Ectodermal cell (in vitro differentiated cells): ENCODE data around the gene CYP8B1.
"Not testable (repeated sequence)": the region's sequence is repeated elsewhere in the genome, so short reads cannot be mapped to it uniquely, and the experiment has no call there.

Experiments
- H3K27ac ChIP-seq: 2 replicates; pipeline ENCODE4 v1.7.0; 2013; ENCODE audit warnings: mild to moderate bottlenecking, low read depth, low read length; ENCODE audit not compliant: insufficient read depth, poor library complexity, severe bottlenecking
- H3K27me3 ChIP-seq: 2 replicates; pipeline ENCODE4 v1.7.0; 2013; ENCODE audit warnings: mild to moderate bottlenecking, low read length; ENCODE audit not compliant: insufficient read depth, control insufficient read depth, poor library complexity, severe bottlenecking
- H3K36me3 ChIP-seq: one replicate; pipeline ENCODE4 v1.7.0; 2013; ENCODE audit warnings: low read length; ENCODE audit not compliant: control insufficient read depth, insufficient read depth
- H3K4me1 ChIP-seq: one replicate; pipeline ENCODE4 v1.7.0; 2013; ENCODE audit warnings: low read length; ENCODE audit not compliant: control insufficient read depth, insufficient read depth
- H3K4me3 ChIP-seq: 2 replicates; pipeline ENCODE4 v1.7.0; 2013; ENCODE audit warnings: low read depth, low read length, control low read depth; ENCODE audit not compliant: insufficient read depth
- H3K9me3 ChIP-seq: 2 replicates; pipeline ENCODE4 v1.7.0; 2013; ENCODE audit warnings: mild to moderate bottlenecking, low read length, moderate library complexity; ENCODE audit not compliant: control insufficient read depth
- WGBS, 2 experiments: methylation state at CpG; one replicate each; pipeline ENCODE4 v1.1.7; 2013; ENCODE audit warnings: missing lambda C conversion rate in 2 of 2; 5-methylcytosine and 5-hydroxymethylcytosine counted together

Gene CYP8B1

DNA sequence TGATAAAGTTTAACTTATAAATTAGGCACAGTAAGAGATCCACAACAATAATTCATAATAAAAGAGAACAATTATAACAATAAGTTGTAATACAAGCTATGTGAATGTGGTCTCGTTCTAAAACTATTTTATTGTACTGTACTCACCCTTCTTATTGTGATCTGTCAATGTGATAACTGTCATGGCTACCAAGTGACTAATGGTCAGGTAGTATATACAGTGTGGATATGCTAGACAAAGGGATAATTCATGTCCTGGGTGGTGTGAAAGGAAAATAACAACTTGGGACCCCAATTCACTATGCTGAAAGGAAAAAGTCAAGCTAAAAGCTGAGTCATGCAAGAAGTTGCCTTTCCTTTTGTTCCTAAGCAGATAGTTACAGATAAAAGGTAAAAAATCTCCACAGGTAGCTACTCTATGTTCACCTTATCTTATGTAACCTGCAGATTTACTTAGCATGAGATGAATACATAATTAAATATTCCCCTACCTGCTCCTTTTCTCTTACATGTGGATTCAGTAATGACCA lies 10.7 kb upstream of the CYP8B1 start:
- Histone ChIP-seq H3K27ac (no peak overlapping the region), H3K36me3 (no peaks in the 10 kb centered on the region), H3K4me3 (no peak overlapping the region), H3K9me3 (no peaks in the 10 kb centered on the region), H3K27me3 (no peaks in the 10 kb centered on the region), H3K4me1 (peaks cover 5% of the 10 kb centered on the region)
- WGBS, 2 experiments: 100% methylated on average over 1 of the region's 1 CpG

DNA sequence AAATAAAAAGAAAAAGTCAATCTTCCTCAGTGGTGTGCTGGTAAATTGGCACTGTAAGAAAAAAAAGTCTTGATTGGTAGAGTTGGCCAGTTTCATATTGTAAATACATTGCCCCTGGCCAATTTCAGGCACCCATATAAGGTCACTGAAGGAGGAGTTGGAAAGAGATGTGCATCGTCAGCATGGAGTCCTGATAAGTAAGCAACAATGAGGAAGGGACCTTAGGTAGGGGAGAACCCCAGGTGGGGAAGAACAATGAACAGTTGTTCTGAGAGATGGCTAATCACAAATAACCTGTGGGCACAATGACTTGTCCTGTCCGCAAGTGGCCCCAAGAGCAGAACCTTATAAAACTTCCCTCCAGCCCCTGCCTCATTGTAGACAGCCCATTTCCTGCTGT lies 8.6 kb upstream of the CYP8B1 start:
- no peak overlapping the region for H3K27ac ChIP-seq
- no peaks in the 10 kb centered on the region for H3K36me3 ChIP-seq
- no peaks in the 10 kb centered on the region for H3K9me3 ChIP-seq
- H3K4me1 ChIP-seq: no peaks in the 10 kb centered on the region
- no peaks in the 10 kb centered on the region for H3K27me3 ChIP-seq
- H3K4me3 ChIP-seq: no peak overlapping the region
- WGBS, 2 experiments: 83% methylated on average over 2 of the region's 2 CpGs

DNA sequence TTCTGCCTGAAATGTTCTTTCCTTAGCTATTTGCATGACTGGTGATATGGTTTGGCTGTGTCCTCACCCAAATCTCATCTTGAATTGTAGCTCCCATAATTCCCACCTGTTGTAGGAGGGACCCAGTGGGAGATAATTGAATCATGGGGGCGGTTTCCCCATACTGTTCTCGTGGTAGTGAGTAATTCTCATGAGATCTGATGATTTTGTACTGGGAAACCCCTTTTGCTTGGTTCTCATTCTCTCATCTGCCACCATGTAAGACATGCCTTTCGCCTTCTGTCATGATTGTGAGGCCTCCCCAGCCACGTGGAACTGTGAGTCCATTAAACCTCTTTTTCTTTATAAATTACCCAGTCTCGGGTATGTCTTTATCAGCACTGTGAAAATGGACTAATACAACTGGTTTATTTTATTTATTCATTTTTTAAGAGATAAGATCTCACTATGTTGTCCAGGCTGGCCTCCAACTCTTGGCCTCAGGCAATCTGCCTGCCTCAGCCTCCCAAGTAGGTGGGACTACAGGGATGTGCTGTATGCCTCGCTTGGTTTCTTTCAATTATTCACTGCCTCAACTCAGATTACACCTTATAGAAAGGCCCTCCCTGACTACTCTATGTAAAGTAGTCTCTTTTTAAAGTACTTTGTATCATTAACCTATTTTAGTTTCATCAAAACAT lies 7.7 kb upstream of the CYP8B1 start:
- not testable (repeated sequence) for H3K27ac ChIP-seq, H3K9me3 ChIP-seq, H3K27me3 ChIP-seq, H3K4me3 ChIP-seq, H3K36me3 ChIP-seq, H3K4me1 ChIP-seq
- WGBS, 2 experiments: 92 to 94% methylated on average over 5 to 6 of the region's 6 CpGs

DNA sequence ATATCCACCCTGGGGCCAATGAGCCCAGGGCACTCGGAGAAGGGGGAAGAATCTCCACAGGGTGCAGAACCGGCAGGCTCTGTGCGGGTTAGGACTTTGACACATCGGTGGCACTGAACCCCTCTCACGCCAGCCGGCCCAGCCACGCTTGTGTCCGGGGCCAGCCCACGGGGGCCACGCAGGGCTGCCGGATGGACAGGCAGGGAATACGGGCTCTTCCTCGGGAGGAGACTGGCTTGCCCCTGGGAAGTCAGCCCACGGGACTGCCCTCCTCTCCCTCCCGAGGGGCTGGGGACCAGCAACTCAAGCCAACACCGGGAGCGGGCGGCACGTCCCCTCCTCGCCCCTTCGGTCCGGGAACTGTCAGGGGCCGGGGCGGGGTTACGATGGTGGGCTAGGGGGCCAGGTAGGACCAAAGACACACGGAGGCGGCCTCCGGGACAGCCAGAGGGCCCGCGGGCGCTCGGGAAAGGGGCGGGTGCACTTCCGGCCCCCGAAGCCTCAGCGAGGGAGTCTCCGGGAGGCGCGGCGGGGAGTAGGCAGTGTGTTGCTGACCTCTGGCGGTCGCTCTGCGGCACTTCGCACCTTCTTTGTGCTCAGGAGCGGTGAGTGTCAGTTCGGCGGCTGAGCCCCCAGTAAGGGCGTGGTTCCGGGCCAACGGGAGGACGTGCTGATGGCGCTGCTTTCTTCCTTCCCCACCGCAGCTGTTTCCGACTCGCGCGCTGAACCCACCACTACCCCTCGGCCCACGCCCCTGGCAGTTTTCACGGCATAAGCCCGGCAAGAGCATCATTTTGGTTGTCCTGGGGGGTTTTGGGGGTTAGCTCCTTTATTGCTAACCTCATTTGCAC lies 5.1 kb upstream of the CYP8B1 start:
- Histone ChIP-seq H3K9me3 (no peaks in the 10 kb centered on the region), H3K4me3 (peak overlapping the region; percentile 51), H3K27ac (no peak overlapping the region), H3K4me1 (no peaks in the 10 kb centered on the region), H3K36me3 (no peaks in the 10 kb centered on the region), H3K27me3 (no peaks in the 10 kb centered on the region)
- WGBS, 2 experiments: 15 to 17% methylated on average over 61 of the region's 61 CpGs

DNA sequence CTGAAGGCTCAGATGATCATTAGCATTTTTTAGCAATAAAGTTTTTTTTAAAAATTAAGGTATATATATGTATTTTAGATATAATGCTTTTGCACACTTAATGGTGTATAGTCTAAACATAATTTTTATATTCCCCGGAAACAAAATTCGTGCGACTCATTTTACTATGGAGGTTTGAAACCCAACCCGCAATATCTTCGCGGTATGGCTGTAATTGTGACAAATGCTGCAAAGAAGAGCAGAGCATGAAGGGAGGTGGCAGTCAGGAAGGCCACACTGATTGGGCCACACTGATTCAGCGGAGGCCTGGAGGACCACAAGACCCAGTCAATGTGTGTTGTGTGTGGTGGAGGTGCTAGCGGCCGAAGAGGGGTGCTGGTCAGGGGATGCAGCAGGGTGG lies 4.5 kb upstream of the CYP8B1 start:
- Histone ChIP-seq H3K4me3 (no peak overlapping the region), H3K27me3 (no peaks in the 10 kb centered on the region), H3K27ac (no peak overlapping the region), H3K36me3 (no peaks in the 10 kb centered on the region), H3K9me3 (no peaks in the 10 kb centered on the region), H3K4me1 (no peaks in the 10 kb centered on the region)
- 95 to 96% methylated on average over 9 of the region's 9 CpGs for WGBS, 2 experiments

DNA sequence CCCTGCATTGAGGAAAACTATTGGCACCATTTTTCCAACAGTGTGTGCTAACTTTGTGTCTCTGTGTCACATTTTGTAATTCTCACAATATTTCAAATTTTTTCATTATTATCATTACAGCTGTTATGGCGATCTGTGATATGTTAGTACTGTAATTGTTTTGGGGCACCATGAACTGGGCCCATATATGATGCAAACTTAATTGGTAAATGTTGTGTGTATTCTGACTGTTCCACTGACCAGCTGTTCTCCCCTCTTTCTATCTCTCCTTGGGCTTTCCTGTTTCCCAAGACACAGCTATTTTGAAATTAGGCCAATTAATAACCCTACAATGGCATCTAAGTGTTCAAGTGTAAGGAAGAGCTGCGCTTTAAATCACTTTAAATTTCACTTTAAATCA lies 2.2 kb upstream of the CYP8B1 start:
- Histone ChIP-seq H3K27me3 (no peaks in the 10 kb centered on the region), H3K4me1 (no peaks in the 10 kb centered on the region), H3K27ac (no peak overlapping the region), H3K9me3 (no peaks in the 10 kb centered on the region), H3K4me3 (no peak overlapping the region), H3K36me3 (no peaks in the 10 kb centered on the region)
- 80 to 100% methylated on average over 1 to 2 of the region's 2 CpGs for WGBS, 2 experiments

DNA sequence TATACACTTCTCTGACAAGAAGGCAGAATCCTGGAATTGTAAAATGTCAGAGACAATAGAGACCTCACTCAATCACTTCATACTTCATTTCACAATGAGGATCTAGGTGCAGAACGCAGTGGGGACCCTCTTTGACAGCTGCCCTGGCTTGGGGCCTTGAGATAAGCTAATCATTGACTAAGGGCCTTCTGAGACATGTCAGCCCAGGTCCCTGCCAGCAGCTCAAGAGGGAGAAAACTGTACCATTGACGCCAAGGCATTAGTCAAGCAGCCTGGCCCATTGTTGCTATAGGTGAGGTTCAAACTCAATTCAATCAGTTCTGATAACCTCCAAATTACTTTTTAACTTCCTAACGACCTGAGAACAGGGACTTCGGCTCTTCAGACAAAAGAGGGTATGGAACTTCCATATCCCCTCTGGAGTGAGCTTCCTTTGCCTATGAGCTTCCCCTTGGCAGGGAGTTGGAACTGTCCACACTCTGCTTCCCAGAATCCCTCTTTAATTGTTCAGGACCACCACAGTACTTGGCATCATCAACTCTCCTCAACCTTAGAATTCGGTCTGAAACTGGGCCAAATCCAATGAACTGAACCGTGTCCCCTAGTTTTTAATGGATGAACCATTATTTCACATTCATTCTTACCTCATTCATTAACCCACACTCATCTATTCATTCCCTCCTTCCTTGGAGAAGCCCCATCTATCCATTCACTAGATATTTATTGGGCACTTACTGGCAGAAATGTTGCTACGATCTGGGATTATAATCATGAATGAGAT lies 1.5 kb upstream of the CYP8B1 start:
- 85 to 89% methylated on average over 6 to 7 of the region's 7 CpGs for WGBS, 2 experiments

DNA sequence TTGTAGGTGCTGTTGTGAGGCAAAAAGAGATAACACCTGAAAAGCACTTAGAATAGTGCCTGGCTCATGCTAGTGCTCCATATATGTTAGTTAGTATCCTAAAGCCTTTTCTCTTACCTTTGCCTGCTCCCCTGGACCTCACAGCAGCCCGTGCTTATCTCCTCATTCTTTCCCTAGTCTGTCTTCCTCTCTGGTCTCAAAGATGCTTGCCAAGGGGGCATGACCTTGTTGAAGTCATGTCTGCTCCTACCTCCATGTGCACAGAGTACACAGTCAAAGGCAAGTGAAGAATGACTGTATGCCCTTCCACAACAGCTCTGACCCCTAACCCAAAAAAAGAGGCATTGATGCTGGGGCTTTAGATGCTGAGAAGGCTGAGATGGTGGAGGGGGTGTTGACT lies 722 bp upstream of the CYP8B1 start:
- no peak overlapping the region for H3K27ac ChIP-seq
- H3K9me3 ChIP-seq: no peaks in the 10 kb centered on the region
- H3K27me3 ChIP-seq: no peaks in the 10 kb centered on the region
- H3K4me3 ChIP-seq: no peak overlapping the region
- 78 to 85% methylated on average over 1 of the region's 1 CpG for WGBS, 2 experiments
- H3K4me1 ChIP-seq: no peaks in the 10 kb centered on the region
- no peaks in the 10 kb centered on the region for H3K36me3 ChIP-seq

More for the DNA sequence above, 1.5 kb upstream of the CYP8B1 start:
- Histone ChIP-seq H3K4me3 (no peak overlapping the region), H3K36me3 (no peaks in the 10 kb centered on the region), H3K27me3 (no peaks in the 10 kb centered on the region), H3K27ac (no peak overlapping the region), H3K9me3 (no peaks in the 10 kb centered on the region), H3K4me1 (no peaks in the 10 kb centered on the region)

DNA sequence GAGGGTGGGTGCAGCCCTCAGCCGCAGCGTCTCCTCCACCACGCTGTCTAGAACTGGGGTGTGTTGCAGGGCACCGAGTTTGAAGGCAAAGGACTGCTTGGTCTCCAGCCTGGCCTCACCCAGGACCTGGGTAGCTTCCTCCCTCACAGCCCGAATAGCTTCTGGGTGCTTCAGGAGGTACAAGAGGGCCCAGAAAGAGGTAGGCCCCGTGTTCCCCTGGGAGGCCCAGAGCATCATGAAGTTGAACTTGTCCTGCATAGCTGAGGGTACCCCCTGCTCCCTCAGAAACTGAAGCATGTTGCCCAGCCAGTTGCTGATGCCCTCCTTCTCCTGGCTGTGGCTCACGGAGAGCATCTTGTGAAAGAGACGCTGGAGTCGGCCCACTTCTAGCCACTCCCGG lies 930 bp downstream of the CYP8B1 start:
- no peaks in the 10 kb centered on the region for H3K27me3 ChIP-seq
- no peaks in the 10 kb centered on the region for H3K9me3 ChIP-seq
- no peaks in the 10 kb centered on the region for H3K4me1 ChIP-seq
- WGBS, 2 experiments: 91 to 92% methylated on average over 10 of the region's 10 CpGs
- H3K4me3 ChIP-seq: no peak overlapping the region
- H3K36me3 ChIP-seq: no peaks in the 10 kb centered on the region
- no peak overlapping the region for H3K27ac ChIP-seq
